Measurements from ENCODE around the gene TNS1. TPM values are rescaled to one million over a fixed set of nuclear protein-coding genes. Genes with fewer than 3 reads are reported as not detected.

Gene TNS1
- total RNA-seq, 1 donor from 2014 or later, result 219 TPM

DNA sequence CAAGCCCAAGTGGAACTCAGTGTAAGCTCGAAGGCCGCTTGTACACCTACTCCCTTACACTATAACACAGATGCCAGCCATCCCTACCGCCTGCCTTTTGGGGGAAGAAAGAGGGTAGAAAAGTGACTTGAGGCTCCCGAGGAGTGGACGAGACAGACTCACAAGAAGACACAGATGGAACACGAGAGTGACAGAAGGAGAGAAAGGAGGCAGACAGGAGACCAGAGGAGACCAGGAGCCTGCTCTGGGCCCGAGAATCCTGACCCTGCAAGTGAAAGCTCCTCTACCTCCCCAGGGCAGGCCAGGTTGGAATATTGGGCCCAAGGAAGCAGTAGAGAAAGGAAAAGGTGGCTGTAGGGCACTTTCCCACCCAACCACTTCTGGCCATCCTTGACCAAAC, 23.4 kb upstream of the TNS1 start:
- Mint-ChIP-seq H3K9me3 (ENCODE audit: unreplicated experiment) (no peaks in the 10 kb centered on the region), H3K36me3 (ENCODE audit: low read depth, unreplicated experiment) (peaks cover 5% of the 10 kb centered on the region), H3K27me3 (ENCODE audit: low read depth, unreplicated experiment) (peaks cover 34% of the 10 kb centered on the region), H3K4me3 (ENCODE audit: unreplicated experiment) (no peak overlapping the region), H3K27ac (ENCODE audit: unreplicated experiment) (no peak overlapping the region), H3K4me1 (ENCODE audit: low read depth, unreplicated experiment) (peaks cover 7% of the 10 kb centered on the region)
- H3K9ac ChIP-seq (ENCODE audit: low read length), result no peak overlapping the region
- FAIRE-seq, result no peak
- no peaks in the 10 kb centered on the region for H3K36me3 ChIP-seq (ENCODE audit: insufficient read depth, low read length)
- no peaks in the 10 kb centered on the region for H3K4me1 ChIP-seq (ENCODE audit: insufficient read depth, low read length)
- H3K4me2 ChIP-seq (ENCODE audit: low read length), result no peak overlapping the region
- H3K9me3 ChIP-seq (ENCODE audit: insufficient read depth, low read depth, low read length), result no peaks in the 10 kb centered on the region
- H3K27ac ChIP-seq (ENCODE audit: low read depth, low read length), result no peak overlapping the region
- H3K27me3 ChIP-seq (ENCODE audit: insufficient read depth, low read length), result no peaks in the 10 kb centered on the region
- DNase-seq (ENCODE audit: low read depth), result no peak
- no peaks in the 10 kb centered on the region for H3K79me2 ChIP-seq (ENCODE audit: insufficient read depth, low read length)
- H2AFZ ChIP-seq (ENCODE audit: low read depth, low read length), result no peak overlapping the region
- TF ChIP-seq, protein P1, sequence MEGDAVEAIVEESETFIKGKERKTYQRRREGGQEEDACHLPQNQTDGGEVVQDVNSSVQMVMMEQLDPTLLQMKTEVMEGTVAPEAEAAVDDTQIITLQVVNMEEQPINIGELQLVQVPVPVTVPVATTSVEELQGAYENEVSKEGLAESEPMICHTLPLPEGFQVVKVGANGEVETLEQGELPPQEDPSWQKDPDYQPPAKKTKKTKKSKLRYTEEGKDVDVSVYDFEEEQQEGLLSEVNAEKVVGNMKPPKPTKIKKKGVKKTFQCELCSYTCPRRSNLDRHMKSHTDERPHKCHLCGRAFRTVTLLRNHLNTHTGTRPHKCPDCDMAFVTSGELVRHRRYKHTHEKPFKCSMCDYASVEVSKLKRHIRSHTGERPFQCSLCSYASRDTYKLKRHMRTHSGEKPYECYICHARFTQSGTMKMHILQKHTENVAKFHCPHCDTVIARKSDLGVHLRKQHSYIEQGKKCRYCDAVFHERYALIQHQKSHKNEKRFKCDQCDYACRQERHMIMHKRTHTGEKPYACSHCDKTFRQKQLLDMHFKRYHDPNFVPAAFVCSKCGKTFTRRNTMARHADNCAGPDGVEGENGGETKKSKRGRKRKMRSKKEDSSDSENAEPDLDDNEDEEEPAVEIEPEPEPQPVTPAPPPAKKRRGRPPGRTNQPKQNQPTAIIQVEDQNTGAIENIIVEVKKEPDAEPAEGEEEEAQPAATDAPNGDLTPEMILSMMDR (IDR thresholded peaks at IDR 0.05; ENCODE audit: insufficient read depth, low read depth, low read length), result no peak
- no peak for TF ChIP-seq EZH2 (IDR thresholded peaks at IDR 0.05; ENCODE audit: insufficient read depth, low read length)
- H4K20me1 ChIP-seq (ENCODE audit: insufficient read depth, low read length), result no peaks in the 10 kb centered on the region
- no peak overlapping the region for H3K4me3 ChIP-seq (ENCODE audit: insufficient read depth, low read depth, low read length)

DNA sequence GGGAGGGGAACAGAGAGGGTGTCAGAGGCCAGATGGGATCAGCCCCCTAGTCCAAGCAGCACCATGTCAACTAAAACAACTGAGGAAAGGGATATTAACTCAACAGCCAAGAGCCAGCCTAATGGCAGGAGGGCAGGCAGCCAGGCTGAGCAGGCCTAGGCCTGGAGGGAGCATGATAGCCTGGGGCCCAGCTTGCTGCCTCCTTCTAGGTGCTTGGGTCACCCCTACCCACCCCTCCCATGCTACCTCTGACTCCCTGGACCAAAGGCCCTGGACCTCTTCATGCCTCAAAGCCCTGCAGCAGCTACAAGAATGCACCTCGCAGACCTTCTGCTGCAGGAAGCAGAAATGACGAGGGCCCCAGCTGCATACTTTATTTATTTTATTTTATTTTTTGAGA, 22.1 kb upstream of the TNS1 start:
- Histone ChIP-seq H3K9me3 (ENCODE audit: insufficient read depth, low read depth, low read length) (no peaks in the 10 kb centered on the region), H3K4me1 (ENCODE audit: insufficient read depth, low read length) (no peaks in the 10 kb centered on the region), H3K36me3 (ENCODE audit: insufficient read depth, low read length) (no peaks in the 10 kb centered on the region), H3K27me3 (ENCODE audit: insufficient read depth, low read length) (no peaks in the 10 kb centered on the region), H3K9ac (ENCODE audit: low read length) (no peak overlapping the region), H3K4me3 (ENCODE audit: insufficient read depth, low read depth, low read length) (no peak overlapping the region), H2AFZ (ENCODE audit: low read depth, low read length) (no peak overlapping the region), H3K27ac (ENCODE audit: low read depth, low read length) (no peak overlapping the region), H4K20me1 (ENCODE audit: insufficient read depth, low read length) (no peaks in the 10 kb centered on the region), H3K79me2 (ENCODE audit: insufficient read depth, low read length) (no peaks in the 10 kb centered on the region), H3K4me2 (ENCODE audit: low read length) (no peak overlapping the region)
- Mint-ChIP-seq H3K4me1 (ENCODE audit: low read depth, unreplicated experiment) (peaks cover 7% of the 10 kb centered on the region), H3K36me3 (ENCODE audit: low read depth, unreplicated experiment) (peaks cover 5% of the 10 kb centered on the region), H3K27ac (ENCODE audit: unreplicated experiment) (no peak overlapping the region), H3K9me3 (ENCODE audit: unreplicated experiment) (no peaks in the 10 kb centered on the region), H3K27me3 (ENCODE audit: low read depth, unreplicated experiment) (peaks cover 39% of the 10 kb centered on the region), H3K4me3 (ENCODE audit: unreplicated experiment) (no peak overlapping the region)
- no peak for FAIRE-seq
- DNase-seq (ENCODE audit: low read depth), result no peak
- TF ChIP-seq EZH2 (IDR thresholded peaks at IDR 0.05; ENCODE audit: insufficient read depth, low read length), result no peak
- TF ChIP-seq, protein P1 (IDR thresholded peaks at IDR 0.05; ENCODE audit: insufficient read depth, low read depth, low read length), result no peak

DNA sequence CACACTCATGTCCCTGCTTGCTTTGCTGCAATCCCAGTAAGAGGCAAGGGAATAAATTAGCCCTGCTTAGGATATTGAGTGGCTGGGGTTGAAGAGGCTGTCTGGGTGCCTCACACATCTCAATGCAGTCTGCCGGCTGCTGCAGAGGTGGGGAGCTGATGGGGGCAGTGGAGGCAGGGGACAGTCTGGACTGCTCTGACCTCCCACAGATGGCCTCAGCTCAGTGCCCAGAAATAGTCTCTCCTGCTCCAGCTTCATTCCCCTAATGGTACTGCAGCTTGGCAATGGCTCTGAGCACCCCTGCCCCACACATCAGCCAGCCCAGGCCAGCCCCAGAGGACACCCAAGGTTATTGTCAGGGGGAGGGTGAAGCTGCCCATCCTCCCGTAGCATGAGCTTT, 21.5 kb upstream of the TNS1 start:
- Mint-ChIP-seq H3K4me3 (ENCODE audit: unreplicated experiment) (no peak overlapping the region), H3K36me3 (ENCODE audit: low read depth, unreplicated experiment) (peaks cover 5% of the 10 kb centered on the region), H3K27ac (ENCODE audit: unreplicated experiment) (no peak overlapping the region), H3K9me3 (ENCODE audit: unreplicated experiment) (no peaks in the 10 kb centered on the region), H3K4me1 (ENCODE audit: low read depth, unreplicated experiment) (peaks cover 7% of the 10 kb centered on the region), H3K27me3 (ENCODE audit: low read depth, unreplicated experiment) (peaks cover 42% of the 10 kb centered on the region)
- H3K9ac ChIP-seq (ENCODE audit: low read length), result no peak overlapping the region
- H3K27ac ChIP-seq (ENCODE audit: low read depth, low read length), result no peak overlapping the region
- no peaks in the 10 kb centered on the region for H3K79me2 ChIP-seq (ENCODE audit: insufficient read depth, low read length)
- no peaks in the 10 kb centered on the region for H3K4me1 ChIP-seq (ENCODE audit: insufficient read depth, low read length)
- FAIRE-seq, result no peak
- no peaks in the 10 kb centered on the region for H3K36me3 ChIP-seq (ENCODE audit: insufficient read depth, low read length)
- no peak overlapping the region for H3K4me3 ChIP-seq (ENCODE audit: insufficient read depth, low read depth, low read length)
- no peaks in the 10 kb centered on the region for H4K20me1 ChIP-seq (ENCODE audit: insufficient read depth, low read length)
- DNase-seq (ENCODE audit: low read depth), result no peak
- H3K27me3 ChIP-seq (ENCODE audit: insufficient read depth, low read length), result no peaks in the 10 kb centered on the region
- no peak overlapping the region for H3K4me2 ChIP-seq (ENCODE audit: low read length)
- no peaks in the 10 kb centered on the region for H3K9me3 ChIP-seq (ENCODE audit: insufficient read depth, low read depth, low read length)
- TF ChIP-seq EZH2 (IDR thresholded peaks at IDR 0.05; ENCODE audit: insufficient read depth, low read length), result no peak
- TF ChIP-seq, protein P1 (IDR thresholded peaks at IDR 0.05; ENCODE audit: insufficient read depth, low read depth, low read length), result no peak
- H2AFZ ChIP-seq (ENCODE audit: low read depth, low read length), result no peak overlapping the region
